ENCODE measurements around the gene LDLRAD3.

The LDLRAD3 gene

GRCh38 chr11:36141196-36141953 is 197.5 kb downstream of the LDLRAD3 start:
- Histone ChIP-seq H3K27me3 (ENCODE audit: control insufficient read depth, insufficient read depth, low read length) (no peaks in the 10 kb centered on the region), H3K4me1 (no peaks in the 10 kb centered on the region), H3K9ac (no peak overlapping the region), H3K4me3 (ENCODE audit: low read depth, low read length) (no peak overlapping the region), H3K79me2 (no peaks in the 10 kb centered on the region), H3K9me3 (ENCODE audit: control insufficient read depth, low read length) (no peaks in the 10 kb centered on the region), H2AFZ (no peak overlapping the region), H3K4me2 (ENCODE audit: low read length) (no peak overlapping the region), H3K36me3 (ENCODE audit: control insufficient read depth, insufficient read depth, low read length) (no peaks in the 10 kb centered on the region), H3K27ac (no peak overlapping the region)
- TF ChIP-seq CTCF (IDR thresholded peaks at IDR 0.05) = no peak

- TF ChIP-seq CTCF (IDR thresholded peaks at IDR 0.05) = no peak
- Histone ChIP-seq H3K79me2 (no peaks in the 10 kb centered on the region), H3K9ac (no peak overlapping the region), H3K27me3 (ENCODE audit: control insufficient read depth, insufficient read depth, low read length) (no peaks in the 10 kb centered on the region), H3K36me3 (ENCODE audit: control insufficient read depth, insufficient read depth, low read length) (no peaks in the 10 kb centered on the region), H3K4me2 (ENCODE audit: low read length) (no peak overlapping the region), H3K27ac (no peak overlapping the region), H3K4me3 (ENCODE audit: low read depth, low read length) (no peak overlapping the region), H3K9me3 (ENCODE audit: control insufficient read depth, low read length) (no peaks in the 10 kb centered on the region), H3K4me1 (no peaks in the 10 kb centered on the region), H2AFZ (no peak overlapping the region)
Measured at GRCh38 chr11:36141956-36142355, 198.1 kb downstream of the LDLRAD3 start.

GRCh38 chr11:36142439-36142838 is 198.6 kb downstream of the LDLRAD3 start:
- Histone ChIP-seq H3K4me2 (ENCODE audit: low read length) (no peak overlapping the region), H3K9me3 (ENCODE audit: control insufficient read depth, low read length) (no peaks in the 10 kb centered on the region), H2AFZ (no peak overlapping the region), H3K4me1 (no peaks in the 10 kb centered on the region), H3K36me3 (ENCODE audit: control insufficient read depth, insufficient read depth, low read length) (no peaks in the 10 kb centered on the region), H3K4me3 (ENCODE audit: low read depth, low read length) (no peak overlapping the region), H3K79me2 (no peaks in the 10 kb centered on the region), H3K27me3 (ENCODE audit: control insufficient read depth, insufficient read depth, low read length) (no peaks in the 10 kb centered on the region), H3K9ac (no peak overlapping the region), H3K27ac (no peak overlapping the region)
- TF ChIP-seq CTCF (IDR thresholded peaks at IDR 0.05) = no peak

GRCh38 chr11:36142879-36143278 is 199.0 kb downstream of the LDLRAD3 start:
- H3K4me1 ChIP-seq = no peaks in the 10 kb centered on the region
- H3K27me3 ChIP-seq (ENCODE audit: control insufficient read depth, insufficient read depth, low read length) = no peaks in the 10 kb centered on the region
- no peak overlapping the region for H2AFZ ChIP-seq
- no peak overlapping the region for H3K9ac ChIP-seq
- H3K36me3 ChIP-seq (ENCODE audit: control insufficient read depth, insufficient read depth, low read length) = no peaks in the 10 kb centered on the region
- no peak overlapping the region for H3K4me3 ChIP-seq (ENCODE audit: low read depth, low read length)
- no peak overlapping the region for H3K4me2 ChIP-seq (ENCODE audit: low read length)
- no peaks in the 10 kb centered on the region for H3K79me2 ChIP-seq
- TF ChIP-seq CTCF (IDR thresholded peaks at IDR 0.05) = no peak
- H3K27ac ChIP-seq = no peak overlapping the region
- H3K9me3 ChIP-seq (ENCODE audit: control insufficient read depth, low read length) = no peaks in the 10 kb centered on the region

- no peak overlapping the region for H3K27ac ChIP-seq
- H3K27me3 ChIP-seq (ENCODE audit: control insufficient read depth, insufficient read depth, low read length) = no peaks in the 10 kb centered on the region
- no peaks in the 10 kb centered on the region for H3K79me2 ChIP-seq
- no peak overlapping the region for H2AFZ ChIP-seq
- no peaks in the 10 kb centered on the region for H3K36me3 ChIP-seq (ENCODE audit: control insufficient read depth, insufficient read depth, low read length)
- no peak for TF ChIP-seq CTCF (IDR thresholded peaks at IDR 0.05)
- no peaks in the 10 kb centered on the region for H3K9me3 ChIP-seq (ENCODE audit: control insufficient read depth, low read length)
- H3K4me1 ChIP-seq = no peaks in the 10 kb centered on the region
- H3K4me2 ChIP-seq (ENCODE audit: low read length) = no peak overlapping the region
- no peak overlapping the region for H3K4me3 ChIP-seq (ENCODE audit: low read depth, low read length)
- no peak overlapping the region for H3K9ac ChIP-seq
Measured at GRCh38 chr11:36146437-36146836, 202.6 kb downstream of the LDLRAD3 start.
